Coronary artery (tissue), 2 donors: Measurements from ENCODE around the gene PTPN23.

Experiments
- DNase-seq: peaks from one replicate; pipeline ENCODE4 v3.0.0-alpha.2; 2017; ENCODE audit warnings: low spot score
- H3K27ac ChIP-seq, 2 donors: fragments of 200-600 bp; sonication (generic); one replicate each; pipeline ENCODE4 v1.5.1; 2016 to 2019
- H3K4me3 ChIP-seq: fragments of 200-600 bp; sonication (generic); 2 replicates; pipeline ENCODE4 v1.5.1; 2016; ENCODE audit warnings: mild to moderate bottlenecking, moderate library complexity
- CTCF ChIP-seq: fragments of 200-600 bp; sonication (generic); IDR thresholded peaks from one replicate; pipeline ENCODE4 v1.5.1; 2019; ENCODE audit warnings: antibody characterized with exemption

The PTPN23 gene

GRCh38 chr3:47385007-47385406, 4.2 kb downstream of the PTPN23 start:
- TF ChIP-seq CTCF, result no peak
- no peak overlapping the region for H3K27ac ChIP-seq
- no peak overlapping the region for H3K4me3 ChIP-seq
- no peak for DNase-seq

GRCh38 chr3:47385796-47386195, 5.0 kb downstream of the PTPN23 start:
- Histone ChIP-seq H3K27ac (no peak overlapping the region), H3K4me3 (no peak overlapping the region)
- no peak for TF ChIP-seq CTCF
- no peak for DNase-seq

GRCh38 chr3:47392933-47393332, 12.1 kb downstream of the PTPN23 start:
- Histone ChIP-seq H3K27ac (no peak overlapping the region), H3K4me3 (no peak overlapping the region)
- DNase-seq, result no peak
- no peak for TF ChIP-seq CTCF

- peak overlapping the region; percentile 12 for H3K4me3 ChIP-seq
- TF ChIP-seq CTCF, result no peak
- H3K27ac ChIP-seq, result peak overlapping the region in 1 of 2 donors; percentile 40
- no peak for DNase-seq
These were observed 13.5 kb downstream of the PTPN23 start for GRCh38 chr3:47394140-47394870.

- no peak for DNase-seq
These were observed 14.1 kb downstream of the PTPN23 start for GRCh38 chr3:47394881-47395280.

GRCh38 chr3:47398228-47398627, 17.4 kb downstream of the PTPN23 start:
- no peak for TF ChIP-seq CTCF
- peak overlapping the region in 1 of 2 donors; percentile 61 for H3K27ac ChIP-seq

More at GRCh38 chr3:47394881-47395280, 14.1 kb downstream of the PTPN23 start:
- TF ChIP-seq CTCF, result no peak
- Histone ChIP-seq H3K27ac (peak overlapping the region in 1 of 2 donors; percentile 40), H3K4me3 (no peak overlapping the region)

GRCh38 chr3:47399016-47399415, 18.2 kb downstream of the PTPN23 start:
- Histone ChIP-seq H3K4me3 (no peak overlapping the region), H3K27ac (no peak overlapping the region)
- TF ChIP-seq CTCF, result no peak
- no peak for DNase-seq

More at GRCh38 chr3:47398228-47398627, 17.4 kb downstream of the PTPN23 start:
- H3K4me3 ChIP-seq, result no peak overlapping the region
- DNase-seq, result no peak
